GM12875 (cell line): ENCODE measurements around the gene MUC2.

Source experiments
- H3K4me3 ChIP-seq: one replicate; pipeline ENCODE4 v1.5.1; 2011; ENCODE audit warnings: low read depth, low read length, control low read depth
- TF ChIP-seq, protein P1 (sequence below): IDR thresholded peaks from 2 replicates; pipeline ENCODE4 v1.5.1; 2011; ENCODE audit warnings: low read depth, mild to moderate bottlenecking, control low read depth, inconsistent platforms, low read length, moderate library complexity, borderline replicate concordance; ENCODE audit not compliant: insufficient read depth

MUC2 gene

DNA sequence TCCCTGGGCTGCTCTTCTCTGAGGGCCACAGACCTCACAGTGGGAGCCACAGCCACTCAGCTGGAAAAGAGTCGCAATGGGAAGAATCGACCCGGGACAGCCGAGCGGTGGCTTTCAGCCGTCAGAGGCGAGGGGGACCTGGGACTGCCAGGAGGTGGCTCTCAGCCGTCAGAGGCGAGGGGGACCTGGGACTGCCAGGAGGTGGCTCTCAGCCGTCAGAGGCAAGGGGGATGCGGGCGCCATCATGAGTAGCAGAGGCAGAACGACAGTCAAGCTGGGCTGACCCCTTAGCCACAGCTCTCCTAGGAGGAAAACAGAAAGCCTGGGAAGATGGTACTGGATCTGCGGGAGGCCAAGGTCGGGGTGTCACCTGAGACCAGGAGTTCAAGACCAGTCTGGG lies 14.9 kb upstream of the MUC2 start:
- TF ChIP-seq, protein P1, sequence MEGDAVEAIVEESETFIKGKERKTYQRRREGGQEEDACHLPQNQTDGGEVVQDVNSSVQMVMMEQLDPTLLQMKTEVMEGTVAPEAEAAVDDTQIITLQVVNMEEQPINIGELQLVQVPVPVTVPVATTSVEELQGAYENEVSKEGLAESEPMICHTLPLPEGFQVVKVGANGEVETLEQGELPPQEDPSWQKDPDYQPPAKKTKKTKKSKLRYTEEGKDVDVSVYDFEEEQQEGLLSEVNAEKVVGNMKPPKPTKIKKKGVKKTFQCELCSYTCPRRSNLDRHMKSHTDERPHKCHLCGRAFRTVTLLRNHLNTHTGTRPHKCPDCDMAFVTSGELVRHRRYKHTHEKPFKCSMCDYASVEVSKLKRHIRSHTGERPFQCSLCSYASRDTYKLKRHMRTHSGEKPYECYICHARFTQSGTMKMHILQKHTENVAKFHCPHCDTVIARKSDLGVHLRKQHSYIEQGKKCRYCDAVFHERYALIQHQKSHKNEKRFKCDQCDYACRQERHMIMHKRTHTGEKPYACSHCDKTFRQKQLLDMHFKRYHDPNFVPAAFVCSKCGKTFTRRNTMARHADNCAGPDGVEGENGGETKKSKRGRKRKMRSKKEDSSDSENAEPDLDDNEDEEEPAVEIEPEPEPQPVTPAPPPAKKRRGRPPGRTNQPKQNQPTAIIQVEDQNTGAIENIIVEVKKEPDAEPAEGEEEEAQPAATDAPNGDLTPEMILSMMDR, result no peak
- H3K4me3 ChIP-seq, result no peak overlapping the region

DNA sequence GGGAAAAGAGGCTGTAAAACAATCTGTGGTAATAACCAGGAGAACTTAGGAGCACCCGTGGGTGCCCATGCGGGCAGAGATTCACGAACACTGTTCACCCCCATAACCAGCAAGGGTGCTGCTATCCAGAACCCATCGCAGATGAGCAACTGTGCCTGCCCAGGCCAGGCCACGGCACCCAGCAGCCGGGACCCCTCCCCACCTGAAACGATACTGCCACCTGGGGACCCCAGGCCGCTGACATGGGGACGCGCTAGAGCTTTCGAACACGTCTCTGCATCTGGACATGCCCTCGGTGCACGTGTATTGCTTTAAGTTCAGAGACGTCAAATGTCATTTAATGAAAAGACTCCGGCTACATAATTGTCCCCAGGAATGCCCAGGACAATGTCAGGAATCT lies 14.3 kb upstream of the MUC2 start:
- TF ChIP-seq, protein P1, result no peak
- no peak overlapping the region for H3K4me3 ChIP-seq

DNA sequence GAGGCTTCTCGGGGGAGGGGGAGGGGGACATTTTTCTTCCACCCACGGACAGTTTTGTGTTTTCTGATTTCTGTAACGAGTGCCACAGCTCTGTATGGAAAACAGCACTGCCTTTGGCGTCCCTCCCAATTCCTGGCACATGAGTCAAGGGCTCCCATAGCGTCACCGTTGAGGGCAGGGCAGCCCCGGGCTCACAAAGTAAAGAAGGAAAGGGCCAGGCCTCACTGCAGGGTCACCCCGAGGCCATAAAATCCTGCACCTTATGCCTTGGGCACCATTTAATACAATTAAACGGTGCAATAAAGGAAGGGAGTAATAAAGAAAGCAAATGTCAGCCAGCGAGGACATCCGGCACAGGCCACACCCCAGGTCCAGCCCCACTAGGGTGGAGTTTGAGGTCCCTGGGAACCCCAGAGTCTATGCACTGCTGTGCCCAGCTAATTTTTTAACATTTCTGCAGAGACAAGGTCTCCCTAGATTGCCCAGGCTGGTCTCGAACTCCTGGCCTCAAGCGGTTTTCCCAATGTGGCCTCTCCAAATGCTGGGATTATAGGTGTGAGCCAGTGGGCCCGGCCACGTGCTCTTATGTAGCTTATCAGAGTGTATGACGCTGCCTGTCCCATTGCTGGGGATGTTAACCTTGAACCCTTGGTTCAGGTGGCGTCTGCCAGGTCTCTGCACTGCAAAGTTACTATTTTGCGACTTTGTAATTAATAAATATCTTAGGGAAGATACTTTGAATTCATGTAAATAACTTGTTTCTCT lies 13.6 kb upstream of the MUC2 start:
- H3K4me3 ChIP-seq, result no peak overlapping the region
- TF ChIP-seq, protein P1, result no peak

DNA sequence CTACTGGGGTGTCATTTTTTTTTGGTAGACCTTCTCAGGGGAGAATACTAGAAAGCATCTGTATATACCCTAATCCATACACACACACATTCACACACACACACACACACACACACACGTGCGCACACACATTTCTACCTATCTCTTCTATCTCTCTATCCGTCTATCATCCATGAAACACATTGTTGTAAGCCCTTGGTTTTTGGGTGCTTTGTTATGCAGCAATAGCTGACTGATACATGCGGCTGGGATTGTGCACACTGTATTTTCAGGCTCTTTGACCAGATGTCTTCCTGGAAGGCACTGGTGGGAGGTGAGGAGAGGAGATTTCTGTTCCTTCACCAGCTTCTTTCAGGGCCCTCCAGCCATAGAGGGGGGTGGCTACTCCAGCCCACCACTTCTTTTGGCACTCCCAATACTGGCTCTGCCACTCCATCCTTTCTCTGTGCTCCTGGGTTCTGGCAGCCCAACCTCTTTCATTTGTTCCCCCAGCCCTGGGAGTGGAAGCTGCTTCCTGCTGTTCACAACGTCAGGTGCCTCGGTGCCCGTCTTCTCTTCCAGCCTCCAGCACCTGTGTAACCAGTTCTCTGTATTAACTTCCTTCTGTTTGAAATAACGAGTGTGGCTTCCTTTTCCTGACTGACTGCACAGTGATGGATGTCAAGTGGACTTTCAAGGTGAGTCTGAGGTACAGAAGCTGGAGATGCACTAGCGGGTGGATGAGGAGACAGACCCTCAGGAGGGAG lies 12.4 kb upstream of the MUC2 start:
- TF ChIP-seq, protein P1, result no peak
- H3K4me3 ChIP-seq, result no peak overlapping the region

DNA sequence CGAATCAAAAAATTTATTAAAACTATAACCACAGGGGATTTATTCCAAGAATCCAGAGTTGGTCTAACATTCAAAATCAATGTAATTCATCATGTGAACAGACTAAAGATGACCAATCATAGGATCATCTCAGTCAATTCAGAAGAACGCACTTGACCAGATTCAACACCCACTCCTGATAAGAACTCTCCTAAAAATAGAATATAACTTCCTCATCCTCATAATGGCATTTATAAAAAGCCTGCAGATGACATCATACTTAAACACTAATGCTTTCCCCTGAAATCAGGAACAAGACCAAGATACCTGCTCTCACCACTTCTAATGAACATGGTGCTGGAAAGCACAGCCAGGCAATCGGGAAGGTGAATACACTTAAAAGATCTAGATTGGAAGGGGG lies 10.5 kb upstream of the MUC2 start:
- H3K4me3 ChIP-seq, result no peak overlapping the region
- TF ChIP-seq, protein P1, result no peak

DNA sequence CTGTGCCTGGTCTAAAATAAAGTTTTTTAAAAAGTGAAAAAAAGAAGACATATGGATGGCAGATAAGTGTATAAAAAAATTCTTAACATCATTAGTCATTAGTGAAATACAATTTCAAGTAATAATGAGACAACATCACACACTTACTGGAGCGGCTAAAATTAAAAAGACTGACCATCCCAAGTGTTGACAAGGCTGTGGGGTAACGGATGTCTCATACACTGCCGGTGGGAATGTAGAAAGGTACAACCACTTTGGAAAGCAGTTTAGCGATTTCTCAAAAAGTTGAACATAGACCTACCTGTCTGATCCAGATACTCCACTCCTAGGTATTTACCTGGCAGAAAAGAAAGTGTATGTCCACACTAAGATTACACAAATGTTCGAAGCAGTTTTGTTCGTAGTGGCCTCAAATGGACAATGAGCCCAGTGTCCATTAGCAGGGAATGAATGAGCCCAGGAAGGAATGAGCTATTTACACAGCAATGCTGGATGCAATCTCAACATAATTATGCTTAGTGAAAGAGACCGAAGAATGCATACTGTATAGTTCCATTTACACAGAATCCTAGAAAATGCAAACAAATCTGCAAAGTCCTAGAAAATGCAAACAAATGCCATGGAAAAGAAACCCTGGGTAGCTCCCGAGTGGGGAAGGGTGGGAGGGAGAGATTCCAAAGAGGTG lies 6.7 kb upstream of the MUC2 start:
- TF ChIP-seq, protein P1, result no peak
- no peak overlapping the region for H3K4me3 ChIP-seq
